H1 (cell line): ENCODE results near the gene EML1. TPM values are rescaled to one million over a fixed set of nuclear protein-coding genes. Genes with fewer than 3 reads are reported as not detected.

Source experiments
- CTCF ChIA-PET: fragments of 300-600 bp; sonication (Branson Sonifier 250); formaldehyde crosslinking; loops from one replicate; lab custom pipeline; 2021; ENCODE audit not compliant: partially characterized antibody; lab: Charles Lee
- POLR2A ChIA-PET: fragments of 300-600 bp; sonication (Branson Sonifier 250); formaldehyde crosslinking; loops from one replicate; lab custom pipeline; 2021; ENCODE audit warnings: inconsistent platforms; ENCODE audit not compliant: partially characterized antibody; lab: Charles Lee
- DNase-seq, 2 experiments: peaks; one replicate each; pipeline versions ENCODE4 v3.0.0 to v3.0.0-alpha.2; 2010 to 2022; ENCODE audit warnings: low spot score in 2 of 2, low read depth in 1 of 2, mixed read lengths in 1 of 2
- FAIRE-seq: peaks from 2 replicates; lab custom pipeline; 2011; peaks lifted over from hg19 to GRCh38; lab: Jason Lieb, UNC
- H2AFZ ChIP-seq: 2 replicates; pipeline ENCODE4 v1.8.1; 2012; ENCODE audit warnings: low read length, inconsistent platforms
- H2AK5ac ChIP-seq: 2 replicates; pipeline ENCODE4 v1.6.1; 2013; ENCODE audit warnings: low read depth, low read length
- H2BK120ac ChIP-seq: replicated peaks from 2 replicates; pipeline ENCODE3; 2013; ENCODE audit warnings: low read depth, low read length, inconsistent platforms
- H2BK12ac ChIP-seq: 2 replicates; pipeline ENCODE4 v1.6.1; 2013; ENCODE audit warnings: low read depth, low read length
- H2BK15ac ChIP-seq: 2 replicates; pipeline ENCODE4 v1.6.1; 2013; ENCODE audit warnings: low read length
- H2BK20ac ChIP-seq: 2 replicates; pipeline ENCODE4 v1.6.1; 2013; ENCODE audit warnings: low read length
- H2BK5ac ChIP-seq: 2 replicates; pipeline ENCODE4 v1.6.1; 2013; ENCODE audit warnings: low read depth, low read length
- H3K14ac ChIP-seq: 2 replicates; pipeline ENCODE4 v1.6.1; 2013; ENCODE audit warnings: inconsistent platforms; ENCODE audit not compliant: insufficient read length
- H3K18ac ChIP-seq: 2 replicates; pipeline ENCODE4 v1.6.1; 2013; ENCODE audit warnings: low read length; ENCODE audit errors: extremely low read depth
- H3K23ac ChIP-seq: 2 replicates; pipeline ENCODE4 v1.6.1; 2013; ENCODE audit warnings: inconsistent platforms; ENCODE audit not compliant: insufficient read length
- H3K23me2 ChIP-seq: 2 replicates; pipeline ENCODE4 v1.6.1; 2013; ENCODE audit warnings: low read depth, low read length
- H3K27ac ChIP-seq: 2 replicates; pipeline ENCODE4 v1.6.1; 2011; ENCODE audit warnings: low read depth, low read length, inconsistent platforms
- H3K27me3 ChIP-seq, 4 experiments: replicated peaks in 1 of 4; 1 replicate in 1 of 4; 2 replicates in 3 of 4; pipeline versions ENCODE4 v1.6.1 to v1.8.1; 2011 to 2013; ENCODE audit warnings: low read length in 3 of 4, mild to moderate bottlenecking in 3 of 4, inconsistent platforms in 2 of 4, mixed read lengths in 2 of 4, moderate library complexity in 1 of 4; ENCODE audit not compliant: control insufficient read depth in 3 of 4, insufficient read depth in 3 of 4; ENCODE audit errors: extremely low read depth in 1 of 4
- H3K36me3 ChIP-seq, 4 experiments: 2 replicates each; pipeline versions ENCODE4 v1.6.1 to v1.8.1; 2011 to 2013; ENCODE audit warnings: mild to moderate bottlenecking in 4 of 4, low read length in 3 of 4, moderate library complexity in 2 of 4, control low read depth in 1 of 4, inconsistent platforms in 1 of 4; ENCODE audit not compliant: insufficient read depth in 4 of 4, control insufficient read depth in 2 of 4
- H3K4ac ChIP-seq: replicated peaks from 2 replicates; pipeline ENCODE3; 2013; ENCODE audit warnings: low read length, low read depth, mixed read lengths, inconsistent platforms; ENCODE audit not compliant: insufficient read length
- H3K4me1 ChIP-seq, 4 experiments: replicated peaks in 1 of 4; 1 replicate in 1 of 4; 2 replicates in 3 of 4; pipeline versions ENCODE4 v1.6.1 to v1.8.1; 2011 to 2013; ENCODE audit warnings: low read length in 3 of 4, inconsistent platforms in 2 of 4, mixed read lengths in 1 of 4; ENCODE audit not compliant: insufficient read depth in 4 of 4, control insufficient read depth in 3 of 4
- H3K4me2 ChIP-seq, 2 experiments: 2 replicates each; pipeline versions ENCODE4 v1.6.1 to v1.8.1; 2011 to 2013; ENCODE audit warnings: low read depth in 2 of 2, low read length in 2 of 2, control low read depth in 1 of 2, inconsistent platforms in 1 of 2, mild to moderate bottlenecking in 1 of 2; ENCODE audit not compliant: insufficient read depth in 1 of 2
- H3K4me3 ChIP-seq, 4 experiments: fragments of 200-600, 300-600 bp in 1 of 4; sonication (generic), shearing (Covaris generic), sonication (Bioruptor Twin) in 1 of 4; 2 replicates each; pipeline versions ENCODE4 v1.5.1 to v1.8.1; 2011 to 2016; ENCODE audit warnings: low read length in 4 of 4, low read depth in 3 of 4, control low read depth in 2 of 4, inconsistent platforms in 2 of 4, mild to moderate bottlenecking in 2 of 4, mixed read lengths in 1 of 4, moderate library complexity in 1 of 4; ENCODE audit not compliant: insufficient read depth in 2 of 4; ENCODE audit errors: extremely low read depth in 1 of 4
- H3K56ac ChIP-seq: replicated peaks from 2 replicates; pipeline ENCODE3; 2013; ENCODE audit warnings: low read depth, mild to moderate bottlenecking, mixed read lengths, low read length, inconsistent platforms; ENCODE audit not compliant: insufficient read length
- H3K79me1 ChIP-seq: 2 replicates; pipeline ENCODE4 v1.6.1; 2013; ENCODE audit warnings: low read depth, low read length, control low read depth
- H3K79me2 ChIP-seq, 2 experiments: 2 replicates each; pipeline versions ENCODE4 v1.6.1 to v1.8.1; 2012 to 2013; ENCODE audit warnings: low read length in 2 of 2, mild to moderate bottlenecking in 2 of 2, inconsistent platforms in 1 of 2; ENCODE audit not compliant: insufficient read depth in 2 of 2, control insufficient read depth in 1 of 2
- H3K9ac ChIP-seq, 4 experiments: replicated peaks in 1 of 4; 1 replicate in 1 of 4; 2 replicates in 3 of 4; pipeline versions ENCODE4 v1.6.1 to v1.8.1; 2011 to 2013; ENCODE audit warnings: low read depth in 3 of 4, low read length in 3 of 4, control low read depth in 2 of 4, mild to moderate bottlenecking in 2 of 4, moderate library complexity in 2 of 4, inconsistent platforms in 1 of 4; ENCODE audit errors: extremely low read depth in 1 of 4
- H3K9me3 ChIP-seq, 2 experiments: 2 replicates each; pipeline versions ENCODE4 v1.6.1 to v1.8.1; 2012 to 2013; ENCODE audit warnings: mild to moderate bottlenecking in 2 of 2, moderate library complexity in 2 of 2, control low read depth in 1 of 2, inconsistent platforms in 1 of 2, low read depth in 1 of 2, low read length in 1 of 2, mixed read lengths in 1 of 2; ENCODE audit not compliant: insufficient read depth in 2 of 2
- H4K20me1 ChIP-seq, 2 experiments: replicated peaks in 1 of 2; 2 replicates each; pipeline versions ENCODE3 to v1.8.1; 2011 to 2013; ENCODE audit warnings: inconsistent platforms in 2 of 2, low read length in 2 of 2, mild to moderate bottlenecking in 1 of 2; ENCODE audit not compliant: insufficient read depth in 2 of 2, control insufficient read depth in 1 of 2
- H4K5ac ChIP-seq: 2 replicates; pipeline ENCODE4 v1.6.1; 2013; ENCODE audit warnings: low read length, low read depth, mixed read lengths, inconsistent platforms; ENCODE audit not compliant: insufficient read length
- H4K8ac ChIP-seq: 2 replicates; pipeline ENCODE4 v1.8.0; 2013; ENCODE audit warnings: mild to moderate bottlenecking, moderate library complexity, low read length, inconsistent platforms; ENCODE audit not compliant: insufficient read depth; ENCODE audit errors: extremely low read depth
- H4K91ac ChIP-seq: replicated peaks from 2 replicates; pipeline ENCODE3; 2013; ENCODE audit warnings: low read length, mixed read lengths, inconsistent platforms; ENCODE audit not compliant: insufficient read length
- GTF2F1 ChIP-seq: IDR thresholded peaks from 2 replicates; pipeline ENCODE4 v1.6.1; 2012; ENCODE audit warnings: low read depth, low read length, improper control_type of control experiment, borderline replicate concordance
- JUN ChIP-seq: IDR thresholded peaks from 2 replicates; pipeline ENCODE4 v1.6.1; 2011; ENCODE audit warnings: low read depth, mild to moderate bottlenecking, improper control_type of control experiment, low read length
- KDM1A ChIP-seq: fragments of 200-600, 300-600 bp; sonication (generic); IDR thresholded peaks from 2 replicates; pipeline ENCODE4 v1.7.1; 2016; ENCODE audit warnings: mild to moderate bottlenecking, low read length, borderline replicate concordance
- SAP30 ChIP-seq: fragments of 300-600 bp; sonication (generic); IDR thresholded peaks from 2 replicates; pipeline ENCODE4 v1.7.1; 2012; ENCODE audit warnings: low read length, moderate library complexity, mild to moderate bottlenecking, inconsistent platforms; ENCODE audit not compliant: insufficient read depth, insufficient replicate concordance
- SP2 ChIP-seq: IDR thresholded peaks from 2 replicates; pipeline ENCODE4 v1.6.1; 2012; ENCODE audit warnings: mild to moderate bottlenecking, low read length, inconsistent platforms
- WGBS, 2 experiments: shearing (Covaris generic) in 1 of 2; methylation state at CpG; one replicate each; pipeline versions ENCODE4 v1.1.6 to v1.1.7; 2013 to 2015; ENCODE audit warnings: low lambda C conversion rate in 2 of 2, mixed read lengths in 2 of 2, inconsistent platforms in 1 of 2, low coverage in 1 of 2, missing lambda C conversion rate in 1 of 2; ENCODE audit not compliant: insufficient replicate concordance in 2 of 2, insufficient coverage in 1 of 2, insufficient read length in 1 of 2; ENCODE audit errors: extremely low coverage in 1 of 2, missing lambda C conversion rate in 1 of 2; 5-methylcytosine and 5-hydroxymethylcytosine counted together
- polyA plus RNA-seq, 7 experiments: library from polyadenylated mRNA; depleted of rRNA in 3 of 7; stranded (reverse) in 5 of 7; unstranded in 2 of 7; fragments of >200 nt in 5 of 7; fragments of 200-250 nt in 2 of 7; gene quantifications; 1 replicate in 5 of 7; 2 replicates in 1 of 7; 4 replicates in 1 of 7; pipeline versions ENCODE4 v1.2.1 to v1.2.3, GENCODE V29; 2011 to 2013; ENCODE audit warnings: missing spikeins in 2 of 7, mixed read lengths in 2 of 7
- total RNA-seq: library from RNA; stranded (reverse); fragmentation: NEBNext Ultra II Directional; extraction: Animal tissue kit (Norgen Biotek cat#: 25700); gene quantifications from 2 replicates; pipeline ENCODE4 v1.2.1, GENCODE V29; 2021

Gene EML1
- total and polyA plus RNA-seq, 2 of the 8 experiments (the other 6 are each of a cell fraction or from before 2014, with no cell fraction given) = 11.1 to 24.7 TPM

DNA sequence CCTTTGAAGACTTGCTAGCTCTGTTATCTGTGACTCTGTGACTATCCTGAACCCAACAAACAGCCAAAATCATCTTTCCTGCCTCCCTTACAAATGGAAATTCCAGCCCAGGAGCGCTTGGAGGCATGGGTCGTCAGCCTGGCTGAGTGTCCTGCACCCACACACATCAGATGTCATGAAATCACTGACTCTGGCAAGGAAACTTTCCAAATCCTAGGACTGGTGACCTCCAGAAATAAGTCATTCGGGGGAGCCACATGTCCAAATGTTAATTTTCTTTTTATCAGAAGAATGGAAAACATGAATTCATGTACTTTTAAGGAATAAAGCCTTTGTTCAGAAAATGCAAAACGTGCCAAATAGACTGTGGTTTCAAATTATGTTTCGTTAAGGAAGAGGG lies 175.7 kb downstream of the EML1 start:
- no peak for DNase-seq

More for the DNA sequence above, 175.7 kb downstream of the EML1 start:
- no peaks in the 10 kb centered on the region for H3K36me3 ChIP-seq
- FAIRE-seq = no peak
- no peak overlapping the region for H3K4me2 ChIP-seq
- H3K4me1 ChIP-seq = peaks cover 0 to 12% (median 5%) of the 10 kb centered on the region in 4 experiments; a peak in 6 of 7 replicates
- H3K23me2 ChIP-seq = peaks cover 4% of the 10 kb centered on the region; the same call in 1 of the 2 replicates
- H4K5ac ChIP-seq = no peak overlapping the region
- peaks cover 6 to 22% (median 19%) of the 10 kb centered on the region in 4 experiments for H3K27me3 ChIP-seq
- H2BK120ac ChIP-seq = no peak overlapping the region
- H3K56ac ChIP-seq = no peak overlapping the region
- H3K18ac ChIP-seq = no peak overlapping the region
- H2BK15ac ChIP-seq = no peak overlapping the region
- H3K79me2 ChIP-seq = peaks cover 0 to 13% of the 10 kb centered on the region in 2 experiments; a peak in 3 of 4 replicates
- no peak overlapping the region for H2AK5ac ChIP-seq
- H3K27ac ChIP-seq = no peak overlapping the region
- CTCF ChIA-PET = interaction anchor here (1.2 to 1.6 kb wide), 2 partner anchors 139 to 419 kb away, joined by 3 to 4 read pairs; no protein-coding TSS in a partner anchor
- no peak overlapping the region for H3K4ac ChIP-seq
- H2AFZ ChIP-seq = no peak overlapping the region
- peaks cover 0 to 4% of the 10 kb centered on the region in 2 experiments; a peak in 2 of 4 replicates for H3K9me3 ChIP-seq
- POLR2A ChIA-PET = no interaction called here
- TF ChIP-seq SP2 (no peak), JUN (no peak), GTF2F1 (no peak), SAP30 (no peak), KDM1A (no peak)
- H4K20me1 ChIP-seq = peaks cover 0 to 1% of the 10 kb centered on the region in 2 experiments
- H4K91ac ChIP-seq = no peak overlapping the region
- no peak overlapping the region for H4K8ac ChIP-seq
- WGBS, 2 experiments = 67% methylated on average over 5 of the region's 5 CpGs; no CpG with 5 or more reads in 1 of the 2 experiments
- H3K23ac ChIP-seq = no peak overlapping the region
- no peak overlapping the region for H2BK12ac ChIP-seq
- H2BK20ac ChIP-seq = no peak overlapping the region
- H3K79me1 ChIP-seq = no peaks in the 10 kb centered on the region
- no peak overlapping the region for H3K14ac ChIP-seq
- H3K9ac ChIP-seq = no peak overlapping the region
- H3K4me3 ChIP-seq = no peak overlapping the region
- no peak overlapping the region for H2BK5ac ChIP-seq
